ENCODE measurements around the gene RHOH. TPM values are rescaled to one million over a fixed set of nuclear protein-coding genes. Genes with fewer than 3 reads are reported as not detected.

The RHOH gene
- polyA plus RNA-seq, 1 donor (not counting 4 experiments of a cell fraction or from before 2014, with no cell fraction given) = 0.04 TPM

- H3K36me3 ChIP-seq (ENCODE audit: control insufficient read depth in 2 of 2, extremely low read depth in 1 of 2, insufficient read depth in 2 of 2, low read length in 2 of 2) = no peaks in the 10 kb centered on the region
- no peaks in the 10 kb centered on the region for H4K20me1 ChIP-seq (ENCODE audit: control insufficient read depth, extremely low read depth, insufficient read depth, low read length)
- dilution Hi-C loops (cut with MboI; ENCODE audit: extremely low pct_ligation_motif_present, low sequenced_read_pairs) = no loop called here
- H3K27me3 ChIP-seq (ENCODE audit: control insufficient read depth, extremely low read depth, insufficient read depth, low read length) = no peaks in the 10 kb centered on the region
- no peaks in the 10 kb centered on the region for H3K9me3 ChIP-seq (ENCODE audit: control insufficient read depth, low read depth, low read length)
- no peaks in the 10 kb centered on the region for H3K79me2 ChIP-seq (ENCODE audit: control insufficient read depth, insufficient read depth, low read length)
- FAIRE-seq (no peak), DNase-seq (ENCODE audit: low read depth, low spot score) (no peak)
- no peak for TF ChIP-seq CTCF (optimal IDR thresholded peaks at IDR 0.05 in 1 of 3, IDR thresholded peaks at IDR 0.05 in 1 of 3, conservative IDR thresholded peaks at IDR 0.05 in 1 of 3; ENCODE audit: extremely low read depth in 1 of 3, insufficient read depth in 2 of 3, low read length in 3 of 3)
- no peak for TF ChIP-seq EZH2 (IDR thresholded peaks at IDR 0.05; ENCODE audit: low read length)
- no peak overlapping the region for H2AFZ ChIP-seq (ENCODE audit: control insufficient read depth, low read length)
- no peak overlapping the region for H3K27ac ChIP-seq (ENCODE audit: control insufficient read depth, insufficient read depth, low read length)
- H3K9me1 ChIP-seq (ENCODE audit: control insufficient read depth, extremely low read depth, insufficient read depth, low read length) = no peaks in the 10 kb centered on the region
- no peak overlapping the region for H3K4me3 ChIP-seq (ENCODE audit: control insufficient read depth in 2 of 3, extremely low read depth in 1 of 3, insufficient read depth in 2 of 3, low read depth in 1 of 3, low read length in 3 of 3)
- H3K4me1 ChIP-seq (ENCODE audit: control insufficient read depth, extremely low read depth, insufficient read depth, low read length) = no peaks in the 10 kb centered on the region
- H3K9ac ChIP-seq (ENCODE audit: control insufficient read depth, extremely low read depth, insufficient read depth, low read length) = no peak overlapping the region
- no peak overlapping the region for H3K4me2 ChIP-seq (ENCODE audit: control insufficient read depth, extremely low read depth, insufficient read depth, low read depth, low read length)
Observed at GRCh38 chr4:40165916-40166315, 30.9 kb upstream of the RHOH start.

- H3K4me2 ChIP-seq (ENCODE audit: control insufficient read depth, extremely low read depth, insufficient read depth, low read depth, low read length) = no peak overlapping the region
- no peaks in the 10 kb centered on the region for H3K4me1 ChIP-seq (ENCODE audit: control insufficient read depth, extremely low read depth, insufficient read depth, low read length)
- no peak overlapping the region for H2AFZ ChIP-seq (ENCODE audit: control insufficient read depth, low read length)
- no peak overlapping the region for H3K4me3 ChIP-seq (ENCODE audit: control insufficient read depth in 2 of 3, extremely low read depth in 1 of 3, insufficient read depth in 2 of 3, low read depth in 1 of 3, low read length in 3 of 3)
- FAIRE-seq (no peak), DNase-seq (ENCODE audit: low read depth, low spot score) (no peak)
- no peaks in the 10 kb centered on the region for H3K9me1 ChIP-seq (ENCODE audit: control insufficient read depth, extremely low read depth, insufficient read depth, low read length)
- no peaks in the 10 kb centered on the region for H3K27me3 ChIP-seq (ENCODE audit: control insufficient read depth, extremely low read depth, insufficient read depth, low read length)
- TF ChIP-seq EZH2 (IDR thresholded peaks at IDR 0.05; ENCODE audit: low read length) = no peak
- dilution Hi-C loops (cut with MboI; ENCODE audit: extremely low pct_ligation_motif_present, low sequenced_read_pairs) = no loop called here
- H3K9me3 ChIP-seq (ENCODE audit: control insufficient read depth, low read depth, low read length) = no peaks in the 10 kb centered on the region
- H3K27ac ChIP-seq (ENCODE audit: control insufficient read depth, insufficient read depth, low read length) = no peak overlapping the region
- H4K20me1 ChIP-seq (ENCODE audit: control insufficient read depth, extremely low read depth, insufficient read depth, low read length) = no peaks in the 10 kb centered on the region
- H3K9ac ChIP-seq (ENCODE audit: control insufficient read depth, extremely low read depth, insufficient read depth, low read length) = no peak overlapping the region
- no peaks in the 10 kb centered on the region for H3K79me2 ChIP-seq (ENCODE audit: control insufficient read depth, insufficient read depth, low read length)
- no peaks in the 10 kb centered on the region for H3K36me3 ChIP-seq (ENCODE audit: control insufficient read depth in 2 of 2, extremely low read depth in 1 of 2, insufficient read depth in 2 of 2, low read length in 2 of 2)
Observed at GRCh38 chr4:40168070-40168469, 28.8 kb upstream of the RHOH start.

GRCh38 chr4:40170588-40170987 is 26.2 kb upstream of the RHOH start:
- no peaks in the 10 kb centered on the region for H3K9me3 ChIP-seq (ENCODE audit: control insufficient read depth, low read depth, low read length)
- no peak for DNase-seq (ENCODE audit: low read depth, low spot score)
- no peaks in the 10 kb centered on the region for H3K79me2 ChIP-seq (ENCODE audit: control insufficient read depth, insufficient read depth, low read length)
- H3K9ac ChIP-seq (ENCODE audit: control insufficient read depth, extremely low read depth, insufficient read depth, low read length) = no peak overlapping the region
- no peaks in the 10 kb centered on the region for H3K4me1 ChIP-seq (ENCODE audit: control insufficient read depth, extremely low read depth, insufficient read depth, low read length)
- FAIRE-seq = no peak
- TF ChIP-seq CTCF (optimal IDR thresholded peaks at IDR 0.05 in 1 of 3, IDR thresholded peaks at IDR 0.05 in 1 of 3, conservative IDR thresholded peaks at IDR 0.05 in 1 of 3; ENCODE audit: extremely low read depth in 1 of 3, insufficient read depth in 2 of 3, low read length in 3 of 3) (no peak), EZH2 (IDR thresholded peaks at IDR 0.05; ENCODE audit: low read length) (no peak)
- no peak overlapping the region for H2AFZ ChIP-seq (ENCODE audit: control insufficient read depth, low read length)
- no peaks in the 10 kb centered on the region for H3K36me3 ChIP-seq (ENCODE audit: control insufficient read depth in 2 of 2, extremely low read depth in 1 of 2, insufficient read depth in 2 of 2, low read length in 2 of 2)
- H3K4me3 ChIP-seq (ENCODE audit: control insufficient read depth in 2 of 3, extremely low read depth in 1 of 3, insufficient read depth in 2 of 3, low read depth in 1 of 3, low read length in 3 of 3) = no peak overlapping the region
- H4K20me1 ChIP-seq (ENCODE audit: control insufficient read depth, extremely low read depth, insufficient read depth, low read length) = no peaks in the 10 kb centered on the region
- H3K27ac ChIP-seq (ENCODE audit: control insufficient read depth, insufficient read depth, low read length) = no peak overlapping the region
- H3K9me1 ChIP-seq (ENCODE audit: control insufficient read depth, extremely low read depth, insufficient read depth, low read length) = no peaks in the 10 kb centered on the region
- H3K27me3 ChIP-seq (ENCODE audit: control insufficient read depth, extremely low read depth, insufficient read depth, low read length) = no peaks in the 10 kb centered on the region
- H3K4me2 ChIP-seq (ENCODE audit: control insufficient read depth, extremely low read depth, insufficient read depth, low read depth, low read length) = no peak overlapping the region
- dilution Hi-C loops (cut with MboI; ENCODE audit: extremely low pct_ligation_motif_present, low sequenced_read_pairs) = no loop called here

Measured in keratinocyte (primary cell).